ENCODE data around the gene PSMA4.
A peak's percentile ranks its signal among the peaks of the same experiment; 100 is the strongest.

Gene PSMA4

GRCh38 chr15:78540871-78541743 lies 863 bp downstream of the PSMA4 start:
- no peak overlapping the region for H4K91ac ChIP-seq (ENCODE audit: low read depth, low read length, poor library complexity)
- peak overlapping the region; percentile 59 for H3K4me2 ChIP-seq (ENCODE audit: insufficient read depth, low read length, poor library complexity, severe bottlenecking)
- H2BK120ac ChIP-seq (ENCODE audit: low read depth, low read length), result no peak overlapping the region
- no peak overlapping the region for H3K27ac ChIP-seq (replicated peaks; ENCODE audit: low read length)
- H2BK12ac ChIP-seq (ENCODE audit: low read length), result no peak overlapping the region
- H2AK5ac ChIP-seq (ENCODE audit: low read depth, low read length), result no peak overlapping the region
- H3K9me3 ChIP-seq (replicated peaks in 1 of 2; ENCODE audit: control insufficient read depth in 2 of 2, insufficient read depth in 1 of 2, low read depth in 1 of 2, low read length in 2 of 2), result no peaks in the 10 kb centered on the region
- H2BK15ac ChIP-seq (ENCODE audit: low read length), result no peak overlapping the region
- H3K4me3 ChIP-seq (ENCODE audit: low read length in 2 of 2), result peak overlapping the region; percentile 76 to 89
- H3K4me1 ChIP-seq (ENCODE audit: control insufficient read depth in 2 of 2, insufficient read depth in 1 of 2, low read depth in 1 of 2, low read length in 2 of 2), result peaks cover 2 to 7% of the 10 kb centered on the region in 2 donors
- H3K36me3 ChIP-seq (replicated peaks in 1 of 2; ENCODE audit: control insufficient read depth in 2 of 2, insufficient read depth in 2 of 2, low read length in 2 of 2), result peaks cover 13 to 46% of the 10 kb centered on the region in 2 donors
- H3K27me3 ChIP-seq (ENCODE audit: control insufficient read depth in 3 of 3, insufficient read depth in 3 of 3, low read depth in 1 of 3, low read length in 3 of 3), result no peaks in the 10 kb centered on the region
- H3K4ac ChIP-seq (ENCODE audit: low read length), result no peak overlapping the region
- no peak overlapping the region for H4K8ac ChIP-seq (ENCODE audit: low read depth, low read length)
- DNase-seq (ENCODE audit: low spot score), result no peak
- peak overlapping the region; percentile 95 for H2AFZ ChIP-seq (ENCODE audit: low read length)
- H3K23ac ChIP-seq (ENCODE audit: low read depth, low read length, poor library complexity), result no peak overlapping the region
- peak overlapping the region; percentile 71 for H3K9ac ChIP-seq (ENCODE audit: low read depth, low read length, poor library complexity)
- H3K18ac ChIP-seq (ENCODE audit: low read length), result peak overlapping the region; percentile 97
- H3K79me1 ChIP-seq (ENCODE audit: low read depth, low read length), result peaks cover 2% of the 10 kb centered on the region
- no peak overlapping the region for H2BK5ac ChIP-seq (ENCODE audit: low read length)
- WGBS, 2 donors (ENCODE audit: extremely low coverage in 2 of 2, insufficient read length in 2 of 2, insufficient replicate concordance in 1 of 2), result no CpG with 5 or more reads among the region's 17 CpGs
- H3K14ac ChIP-seq (ENCODE audit: low read length), result no peak overlapping the region

GRCh38 chr15:78541744-78542034 lies 1.4 kb downstream of the PSMA4 start:
- Histone ChIP-seq H4K91ac (ENCODE audit: low read depth, low read length, poor library complexity) (no peak overlapping the region), H3K14ac (ENCODE audit: low read length) (no peak overlapping the region), H3K36me3 (replicated peaks in 1 of 2; ENCODE audit: control insufficient read depth in 2 of 2, insufficient read depth in 2 of 2, low read length in 2 of 2) (peaks cover 14 to 52% of the 10 kb centered on the region in 2 donors), H3K9ac (ENCODE audit: low read depth, low read length, poor library complexity) (no peak overlapping the region), H3K4me2 (ENCODE audit: insufficient read depth, low read length, poor library complexity, severe bottlenecking) (no peak overlapping the region), H3K23ac (ENCODE audit: low read depth, low read length, poor library complexity) (no peak overlapping the region), H3K27me3 (ENCODE audit: control insufficient read depth in 3 of 3, insufficient read depth in 3 of 3, low read depth in 1 of 3, low read length in 3 of 3) (no peaks in the 10 kb centered on the region), H3K4me3 (ENCODE audit: low read length in 2 of 2) (peak overlapping the region in 1 of 2 donors; percentile 76), H3K4me1 (ENCODE audit: control insufficient read depth in 2 of 2, insufficient read depth in 1 of 2, low read depth in 1 of 2, low read length in 2 of 2) (peaks cover 2 to 7% of the 10 kb centered on the region in 2 donors), H3K27ac (replicated peaks; ENCODE audit: low read length) (no peak overlapping the region), H2BK15ac (ENCODE audit: low read length) (no peak overlapping the region), H2AFZ (ENCODE audit: low read length) (no peak overlapping the region), H3K4ac (ENCODE audit: low read length) (no peak overlapping the region), H3K9me3 (replicated peaks in 1 of 2; ENCODE audit: control insufficient read depth in 2 of 2, insufficient read depth in 1 of 2, low read depth in 1 of 2, low read length in 2 of 2) (no peaks in the 10 kb centered on the region), H2BK5ac (ENCODE audit: low read length) (no peak overlapping the region), H3K79me1 (ENCODE audit: low read depth, low read length) (peaks cover 2% of the 10 kb centered on the region), H2BK12ac (ENCODE audit: low read length) (no peak overlapping the region), H2AK5ac (ENCODE audit: low read depth, low read length) (no peak overlapping the region), H2BK120ac (ENCODE audit: low read depth, low read length) (no peak overlapping the region), H4K8ac (ENCODE audit: low read depth, low read length) (no peak overlapping the region), H3K18ac (ENCODE audit: low read length) (no peak overlapping the region)
- no peak for DNase-seq (ENCODE audit: low spot score)
- WGBS, 2 donors (ENCODE audit: extremely low coverage in 2 of 2, insufficient read length in 2 of 2, insufficient replicate concordance in 1 of 2), result no CpG with 5 or more reads among the region's 1 CpG

GRCh38 chr15:78542647-78543046 lies 2.4 kb downstream of the PSMA4 start:
- no peak for DNase-seq (ENCODE audit: low spot score)
- no peak overlapping the region for H3K23ac ChIP-seq (ENCODE audit: low read depth, low read length, poor library complexity)
- no peak overlapping the region for H2BK12ac ChIP-seq (ENCODE audit: low read length)
- no peak overlapping the region for H2BK5ac ChIP-seq (ENCODE audit: low read length)
- no peak overlapping the region for H3K4me2 ChIP-seq (ENCODE audit: insufficient read depth, low read length, poor library complexity, severe bottlenecking)
- no peak overlapping the region for H2AK5ac ChIP-seq (ENCODE audit: low read depth, low read length)
- H3K18ac ChIP-seq (ENCODE audit: low read length), result no peak overlapping the region
- no peak overlapping the region for H2BK120ac ChIP-seq (ENCODE audit: low read depth, low read length)
- H3K79me1 ChIP-seq (ENCODE audit: low read depth, low read length), result peaks cover 2% of the 10 kb centered on the region
- H3K36me3 ChIP-seq (replicated peaks in 1 of 2; ENCODE audit: control insufficient read depth in 2 of 2, insufficient read depth in 2 of 2, low read length in 2 of 2), result peaks cover 17 to 62% of the 10 kb centered on the region in 2 donors
- no CpG with 5 or more reads among the region's 3 CpGs for WGBS, 2 donors (ENCODE audit: extremely low coverage in 2 of 2, insufficient read length in 2 of 2, insufficient replicate concordance in 1 of 2)
- H2BK15ac ChIP-seq (ENCODE audit: low read length), result no peak overlapping the region
- no peak overlapping the region for H3K4ac ChIP-seq (ENCODE audit: low read length)
- H3K14ac ChIP-seq (ENCODE audit: low read length), result no peak overlapping the region
- H3K27me3 ChIP-seq (ENCODE audit: control insufficient read depth in 3 of 3, insufficient read depth in 3 of 3, low read depth in 1 of 3, low read length in 3 of 3), result no peaks in the 10 kb centered on the region
- no peak overlapping the region for H4K91ac ChIP-seq (ENCODE audit: low read depth, low read length, poor library complexity)
- peaks cover 2 to 7% of the 10 kb centered on the region in 2 donors for H3K4me1 ChIP-seq (ENCODE audit: control insufficient read depth in 2 of 2, insufficient read depth in 1 of 2, low read depth in 1 of 2, low read length in 2 of 2)
- H4K8ac ChIP-seq (ENCODE audit: low read depth, low read length), result no peak overlapping the region
- H3K9me3 ChIP-seq (replicated peaks in 1 of 2; ENCODE audit: control insufficient read depth in 2 of 2, insufficient read depth in 1 of 2, low read depth in 1 of 2, low read length in 2 of 2), result no peaks in the 10 kb centered on the region
- no peak overlapping the region for H3K4me3 ChIP-seq (ENCODE audit: low read length in 2 of 2)
- no peak overlapping the region for H3K9ac ChIP-seq (ENCODE audit: low read depth, low read length, poor library complexity)
- H2AFZ ChIP-seq (ENCODE audit: low read length), result no peak overlapping the region
- no peak overlapping the region for H3K27ac ChIP-seq (replicated peaks; ENCODE audit: low read length)

GRCh38 chr15:78550194-78550593 lies 9.9 kb downstream of the PSMA4 start:
- no peaks in the 10 kb centered on the region for H3K9me3 ChIP-seq (replicated peaks in 1 of 2; ENCODE audit: control insufficient read depth in 2 of 2, insufficient read depth in 1 of 2, low read depth in 1 of 2, low read length in 2 of 2)
- H3K36me3 ChIP-seq (replicated peaks in 1 of 2; ENCODE audit: control insufficient read depth in 2 of 2, insufficient read depth in 2 of 2, low read length in 2 of 2), result peaks cover 27 to 61% of the 10 kb centered on the region in 2 donors
- no peak overlapping the region for H2AFZ ChIP-seq (ENCODE audit: low read length)
- no peak overlapping the region for H3K18ac ChIP-seq (ENCODE audit: low read length)
- no peak overlapping the region for H3K14ac ChIP-seq (ENCODE audit: low read length)
- H3K27me3 ChIP-seq (ENCODE audit: control insufficient read depth in 3 of 3, insufficient read depth in 3 of 3, low read depth in 1 of 3, low read length in 3 of 3), result no peaks in the 10 kb centered on the region
- no peak overlapping the region for H2BK12ac ChIP-seq (ENCODE audit: low read length)
- no peak overlapping the region for H4K91ac ChIP-seq (ENCODE audit: low read depth, low read length, poor library complexity)
- H4K8ac ChIP-seq (ENCODE audit: low read depth, low read length), result no peak overlapping the region
- H2BK120ac ChIP-seq (ENCODE audit: low read depth, low read length), result no peak overlapping the region
- WGBS, 2 donors (ENCODE audit: extremely low coverage in 2 of 2, insufficient read length in 2 of 2, insufficient replicate concordance in 1 of 2), result no CpG with 5 or more reads among the region's 6 CpGs
- H3K4me3 ChIP-seq (ENCODE audit: low read length in 2 of 2), result no peak overlapping the region
- DNase-seq (ENCODE audit: low spot score), result no peak
- no peak overlapping the region for H3K4ac ChIP-seq (ENCODE audit: low read length)
- no peaks in the 10 kb centered on the region for H3K79me1 ChIP-seq (ENCODE audit: low read depth, low read length)
- H3K9ac ChIP-seq (ENCODE audit: low read depth, low read length, poor library complexity), result no peak overlapping the region
- no peak overlapping the region for H3K27ac ChIP-seq (replicated peaks; ENCODE audit: low read length)
- H3K23ac ChIP-seq (ENCODE audit: low read depth, low read length, poor library complexity), result no peak overlapping the region
- no peaks in the 10 kb centered on the region for H3K4me1 ChIP-seq (ENCODE audit: control insufficient read depth in 2 of 2, insufficient read depth in 1 of 2, low read depth in 1 of 2, low read length in 2 of 2)
- no peak overlapping the region for H2BK5ac ChIP-seq (ENCODE audit: low read length)
- H2BK15ac ChIP-seq (ENCODE audit: low read length), result no peak overlapping the region
- no peak overlapping the region for H3K4me2 ChIP-seq (ENCODE audit: insufficient read depth, low read length, poor library complexity, severe bottlenecking)
- no peak overlapping the region for H2AK5ac ChIP-seq (ENCODE audit: low read depth, low read length)
